HK-2 (cell line): ENCODE measurements around the gene SRSF9.
"Not testable (repeated sequence)": the region's sequence is repeated elsewhere in the genome, so short reads cannot be mapped to it uniquely, and the experiment has no call there.

Experiments
- DNase-seq: peaks from one replicate; pipeline ENCODE4 v3.0.0-alpha.2; 2018; ENCODE audit not compliant: unreplicated experiment

Gene SRSF9

GRCh38 chr12:120452524-120452923, 17.0 kb downstream of the SRSF9 start:
- DNase-seq, result not testable (repeated sequence)

GRCh38 chr12:120447992-120448391, 21.6 kb downstream of the SRSF9 start:
- no peak for DNase-seq

GRCh38 chr12:120446844-120447178, 22.7 kb downstream of the SRSF9 start:
- DNase-seq, result not testable (repeated sequence)

GRCh38 chr12:120445911-120446843, 23.4 kb downstream of the SRSF9 start, which contains the start of the genes GATC and TRIAP1:
GATC (plus strand) TSS chr12:120446444; CDS start chr12:120446481, 37 bp downstream.
TRIAP1 (minus strand) TSS chr12:120446384; CDS start chr12:120446372, 12 bp downstream.
- peak; percentile 82 for DNase-seq

- no peak for DNase-seq
Measured at GRCh38 chr12:120444676-120445075, 24.9 kb downstream of the SRSF9 start.

GRCh38 chr12:120439646-120440247, 29.8 kb downstream of the SRSF9 start:
- peak; percentile 59 for DNase-seq

- no peak for DNase-seq
Measured at GRCh38 chr12:120438495-120439198, 30.9 kb downstream of the SRSF9 start.

- DNase-seq, result peak; percentile 96
Measured at GRCh38 chr12:120437735-120438494, 31.6 kb downstream of the SRSF9 start, which contains the start of gene COX6A1. COX6A1 (plus strand) TSS chr12:120438113; CDS start chr12:120438127, 14 bp downstream.

GRCh38 chr12:120432772-120433525, 36.6 kb downstream of the SRSF9 start:
- no peak for DNase-seq

- DNase-seq, result no peak
Measured at GRCh38 chr12:120429368-120429767, 40.2 kb downstream of the SRSF9 start.

- no peak for DNase-seq
Measured at GRCh38 chr12:120428597-120429229, 40.8 kb downstream of the SRSF9 start.

GRCh38 chr12:120425797-120426196, 43.8 kb downstream of the SRSF9 start:
- DNase-seq, result no peak

- no peak for DNase-seq
Measured at GRCh38 chr12:120422892-120423456, 46.6 kb downstream of the SRSF9 start.

GRCh38 chr12:120421701-120422100, 47.8 kb downstream of the SRSF9 start:
- DNase-seq, result no peak

GRCh38 chr12:120417917-120418580, 51.5 kb downstream of the SRSF9 start:
- DNase-seq, result no peak

- no peak for DNase-seq
Measured at GRCh38 chr12:120416490-120417216, 52.9 kb downstream of the SRSF9 start.

GRCh38 chr12:120413901-120414695, 55.5 kb downstream of the SRSF9 start:
- DNase-seq, result no peak

GRCh38 chr12:120412421-120412820, 57.1 kb downstream of the SRSF9 start:
- no peak for DNase-seq
